Testis (tissue), 2 donors: ENCODE measurements around the gene CCNF.

Experiments used
- CTCF ChIP-seq, 3 experiments: fragments of 450-650 bp in 2 of 3; fragments of 200-600 bp in 1 of 3; sonication (generic) in 1 of 3; IDR thresholded peaks; one replicate each; pipeline ENCODE4 v1.5.1; 2016 to 2019; ENCODE audit warnings: antibody characterized with exemption in 3 of 3, mild to moderate bottlenecking in 2 of 3, moderate library complexity in 1 of 3
- POLR2A ChIP-seq: fragments of 450-650 bp; IDR thresholded peaks from one replicate; pipeline ENCODE4 v1.6.1; 2017; ENCODE audit warnings: antibody characterized with exemption, mild to moderate bottlenecking, moderate library complexity

DNA sequence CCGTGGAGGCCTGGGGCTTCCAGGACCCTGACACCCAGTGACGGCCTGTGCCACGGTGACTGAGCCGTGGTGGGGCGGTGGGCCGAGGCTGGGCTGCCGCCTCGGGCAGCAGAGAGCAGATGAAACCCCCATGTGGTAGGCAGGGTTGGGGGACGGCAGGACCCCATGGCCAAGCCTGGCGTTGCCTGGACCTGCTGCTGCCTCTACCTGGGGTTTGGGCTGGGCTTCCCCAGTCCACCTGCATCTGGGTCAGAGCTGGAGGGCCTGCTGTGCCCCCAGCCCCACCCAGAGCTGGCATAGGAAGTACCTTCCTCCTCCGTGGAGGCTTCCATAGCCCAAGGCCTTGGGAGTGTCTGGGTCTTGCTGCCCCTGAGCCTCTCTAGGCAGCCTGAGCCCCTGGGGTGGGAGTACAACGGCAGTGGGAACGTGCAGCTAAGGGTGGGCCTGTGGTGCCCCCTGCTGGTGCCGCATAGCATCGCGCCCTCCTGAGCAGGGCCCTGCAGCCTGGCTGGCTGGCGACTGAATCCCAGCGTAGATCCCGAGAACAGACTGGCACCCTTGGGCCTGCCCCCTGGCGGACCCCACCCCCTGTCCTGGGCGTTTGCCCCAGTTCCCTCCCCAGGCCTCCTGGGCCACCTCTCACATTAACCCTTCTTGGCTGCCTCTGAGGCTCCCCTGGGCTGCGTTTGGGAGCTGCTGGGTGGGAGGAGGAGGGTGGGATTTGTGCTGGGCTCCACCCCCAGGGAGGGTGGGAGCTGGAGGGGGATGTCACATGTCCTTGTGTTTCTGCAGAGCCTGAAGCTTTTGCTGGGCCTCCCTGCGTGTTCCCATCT, 71.9 kb downstream of the CCNF start:
- TF ChIP-seq CTCF (IDR thresholded peaks at IDR 0.05), result peak; percentile 97 to 98 (median 98)
- TF ChIP-seq POLR2A, result no peak
